Liver (tissue), 9 donors: Measurements from ENCODE around the gene SLC36A1. TPM values are rescaled to one million over a fixed set of nuclear protein-coding genes. Genes with fewer than 3 reads are reported as not detected.
A peak's percentile ranks its signal among the peaks of the same experiment; 100 is the strongest.

Source experiments
- DNase-seq: peaks from one replicate; pipeline ENCODE4 v3.0.0-alpha.2; 2017; ENCODE audit warnings: low spot score
- H3K27ac ChIP-seq, 2 donors: one replicate each; pipeline ENCODE4 v1.7.0; 2013; ENCODE audit warnings: inconsistent platforms in 2 of 2, low read length in 2 of 2, control low read depth in 1 of 2, low read depth in 1 of 2, mild to moderate bottlenecking in 1 of 2
- H3K27me3 ChIP-seq, 4 donors: one replicate each; pipeline versions ENCODE4 v1.6.1 to v1.7.0; 2013; ENCODE audit warnings: low read length in 3 of 4, inconsistent platforms in 1 of 4, mild to moderate bottlenecking in 1 of 4, moderate library complexity in 1 of 4; ENCODE audit not compliant: control insufficient read depth in 4 of 4, insufficient read depth in 4 of 4
- H3K36me3 ChIP-seq, 4 donors: one replicate each; pipeline versions ENCODE4 v1.6.1 to v1.7.0; 2013; ENCODE audit warnings: low read length in 3 of 4, mild to moderate bottlenecking in 3 of 4, low read depth in 1 of 4, moderate library complexity in 1 of 4; ENCODE audit not compliant: control insufficient read depth in 4 of 4, insufficient read depth in 3 of 4
- H3K4me1 ChIP-seq, 4 donors: one replicate each; pipeline versions ENCODE4 v1.6.1 to v1.7.0; 2013; ENCODE audit warnings: low read length in 3 of 4, mild to moderate bottlenecking in 3 of 4, moderate library complexity in 1 of 4; ENCODE audit not compliant: control insufficient read depth in 4 of 4, insufficient read depth in 4 of 4
- H3K4me3 ChIP-seq, 3 donors: one replicate each; pipeline versions ENCODE4 v1.6.1 to v1.7.0; 2013; ENCODE audit warnings: low read length in 3 of 3, control low read depth in 1 of 3, low read depth in 1 of 3, mild to moderate bottlenecking in 1 of 3
- H3K9ac ChIP-seq, 2 donors: one replicate each; pipeline ENCODE4 v1.7.0; 2013; ENCODE audit warnings: low read length in 2 of 2, mild to moderate bottlenecking in 2 of 2, moderate library complexity in 2 of 2, control low read depth in 1 of 2, low read depth in 1 of 2
- H3K9me3 ChIP-seq, 4 donors: one replicate each; pipeline versions ENCODE4 v1.6.1 to v1.7.0; 2013; ENCODE audit warnings: low read length in 3 of 4; ENCODE audit not compliant: control insufficient read depth in 4 of 4
- EGR1 ChIP-seq, 2 donors: IDR thresholded peaks; 2 replicates each; pipeline ENCODE4 v1.6.1; 2016 to 2018; ENCODE audit warnings: antibody characterized with exemption in 2 of 2, low read depth in 2 of 2
- FOXA2 ChIP-seq: IDR thresholded peaks from 2 replicates; pipeline ENCODE4 v1.6.1; 2016; ENCODE audit warnings: antibody characterized with exemption
- GABPA ChIP-seq, 2 donors: IDR thresholded peaks in 1 of 2; conservative IDR thresholded peaks in 1 of 2; 2 replicates each; pipeline ENCODE4 v1.6.1; 2016; ENCODE audit warnings: antibody characterized with exemption in 2 of 2, mild to moderate bottlenecking in 1 of 2, moderate library complexity in 1 of 2
- HNF4A ChIP-seq, 2 donors: conservative IDR thresholded peaks; 2 replicates each; pipeline ENCODE4 v1.6.1; 2016; ENCODE audit warnings: antibody characterized with exemption in 2 of 2, mild to moderate bottlenecking in 2 of 2
- HNF4G ChIP-seq: IDR thresholded peaks from 2 replicates; pipeline ENCODE4 v1.6.1; 2016; ENCODE audit warnings: antibody characterized with exemption
- JUND ChIP-seq, 2 donors: IDR thresholded peaks; 2 replicates each; pipeline ENCODE4 v1.6.1; 2016; ENCODE audit warnings: antibody characterized with exemption in 2 of 2
- NR2F2 ChIP-seq: IDR thresholded peaks from 2 replicates; pipeline ENCODE4 v1.6.1; 2016; ENCODE audit warnings: antibody characterized with exemption
- RAD21 ChIP-seq, 2 donors: IDR thresholded peaks; 2 replicates each; pipeline ENCODE4 v1.6.1; 2016; ENCODE audit warnings: antibody characterized with exemption in 2 of 2, mild to moderate bottlenecking in 2 of 2
- RXRA ChIP-seq, 2 donors: IDR thresholded peaks; 2 replicates each; pipeline ENCODE4 v1.6.1; 2017 to 2018; ENCODE audit warnings: antibody characterized with exemption in 2 of 2, mild to moderate bottlenecking in 1 of 2
- SP1 ChIP-seq: IDR thresholded peaks from 2 replicates; pipeline ENCODE4 v1.6.1; 2018; ENCODE audit warnings: antibody characterized with exemption, mild to moderate bottlenecking
- YY1 ChIP-seq: IDR thresholded peaks from 2 replicates; pipeline ENCODE4 v1.6.1; 2016; ENCODE audit warnings: antibody characterized with exemption, mild to moderate bottlenecking
- WGBS: extraction: QIAGEN DNeasy Blood & Tissue Kit; methylation state at CpG from one replicate; pipeline ENCODE4 v1.1.7; 2013; 5-methylcytosine and 5-hydroxymethylcytosine counted together
- polyA plus RNA-seq, 2 donors: library from polyadenylated mRNA; stranded (reverse) in 1 of 2; unstranded in 1 of 2; fragments of 200-250 nt in 1 of 2; fragments of >200 nt in 1 of 2; fragmentation: Nextera tagmentation in 1 of 2; extraction: Ambion mirVana in 1 of 2; gene quantifications; one replicate each; pipeline versions ENCODE4 v1.2.1 to v1.2.3, GENCODE V29; 2013 to 2015
- total RNA-seq, 2 donors: library from RNA; depleted of rRNA; stranded (reverse); fragments of >200 nt; gene quantifications; one replicate each; pipeline ENCODE4 v1.2.3, GENCODE V29; 2014
- TF ChIP-seq, protein P1 (sequence below): IDR thresholded peaks from 2 replicates; pipeline ENCODE4 v1.6.1; 2016; ENCODE audit warnings: antibody characterized with exemption
- TF ChIP-seq, protein P2 (sequence below): fragments of 150-350 bp; IDR thresholded peaks from 2 replicates; pipeline ENCODE4 v1.5.1; 2017; ENCODE audit warnings: improper control_type of control experiment, low read depth, low read length; ENCODE audit not compliant: missing input control
- TF ChIP-seq, protein P3 (sequence below): IDR thresholded peaks from 2 replicates; pipeline ENCODE4 v1.6.1; 2016; ENCODE audit warnings: antibody characterized with exemption, mild to moderate bottlenecking
- TF ChIP-seq, protein P4 (sequence below): IDR thresholded peaks from 2 replicates; pipeline ENCODE4 v1.6.1; 2016; ENCODE audit warnings: antibody characterized with exemption
- donor health status: healthy.
- donor health status: healthy.
- donor health status: healthy.
- donor health status: healthy.
- donor health status: healthy.

The SLC36A1 gene
- total and polyA plus RNA-seq, 4 donors, result 1.6 to 18.8 (median 3.4) TPM

DNA sequence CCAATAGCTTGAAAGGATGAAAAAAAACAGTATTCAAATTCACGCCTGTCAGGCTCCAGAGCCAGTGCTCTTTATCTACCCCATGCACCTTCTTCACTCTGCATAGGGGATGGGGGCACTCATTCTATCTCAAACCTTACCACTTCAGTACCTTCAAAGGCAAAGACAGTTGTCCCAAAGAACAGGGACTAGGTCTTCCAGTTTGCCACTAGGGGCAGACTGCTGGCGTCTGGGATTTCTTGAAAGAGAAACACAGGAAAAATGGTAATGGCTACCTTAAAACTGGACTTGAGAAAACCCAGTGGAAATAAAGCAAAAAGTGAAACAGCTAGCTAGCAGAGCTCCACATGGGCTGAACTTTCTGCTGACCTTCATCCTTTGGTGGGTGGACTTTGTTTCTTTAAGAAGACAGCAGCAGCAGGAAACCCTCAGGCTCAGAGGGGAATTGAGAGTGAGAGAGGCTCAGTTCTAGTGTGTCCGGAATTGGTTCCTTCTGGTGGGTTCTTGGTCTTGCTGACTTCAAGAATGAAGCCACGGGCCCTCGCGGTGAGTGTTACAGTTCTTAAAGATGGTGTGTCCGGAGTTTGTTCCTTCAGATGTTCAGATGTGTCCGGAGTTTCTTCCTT is 41.0 kb upstream of the SLC36A1 start:
- Histone ChIP-seq H3K9me3 (peaks cover 0 to 3% (median 0%) of the 10 kb centered on the region in 4 donors), H3K4me1 (no peaks in the 10 kb centered on the region), H3K9ac (no peak overlapping the region), H3K27me3 (peaks cover 0 to 2% (median 0%) of the 10 kb centered on the region in 4 donors), H3K27ac (no peak overlapping the region), H3K36me3 (no peaks in the 10 kb centered on the region), H3K4me3 (no peak overlapping the region)
- TF ChIP-seq, protein P1, sequence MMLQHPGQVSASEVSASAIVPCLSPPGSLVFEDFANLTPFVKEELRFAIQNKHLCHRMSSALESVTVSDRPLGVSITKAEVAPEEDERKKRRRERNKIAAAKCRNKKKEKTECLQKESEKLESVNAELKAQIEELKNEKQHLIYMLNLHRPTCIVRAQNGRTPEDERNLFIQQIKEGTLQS, result no peak
- TF ChIP-seq, protein P2, sequence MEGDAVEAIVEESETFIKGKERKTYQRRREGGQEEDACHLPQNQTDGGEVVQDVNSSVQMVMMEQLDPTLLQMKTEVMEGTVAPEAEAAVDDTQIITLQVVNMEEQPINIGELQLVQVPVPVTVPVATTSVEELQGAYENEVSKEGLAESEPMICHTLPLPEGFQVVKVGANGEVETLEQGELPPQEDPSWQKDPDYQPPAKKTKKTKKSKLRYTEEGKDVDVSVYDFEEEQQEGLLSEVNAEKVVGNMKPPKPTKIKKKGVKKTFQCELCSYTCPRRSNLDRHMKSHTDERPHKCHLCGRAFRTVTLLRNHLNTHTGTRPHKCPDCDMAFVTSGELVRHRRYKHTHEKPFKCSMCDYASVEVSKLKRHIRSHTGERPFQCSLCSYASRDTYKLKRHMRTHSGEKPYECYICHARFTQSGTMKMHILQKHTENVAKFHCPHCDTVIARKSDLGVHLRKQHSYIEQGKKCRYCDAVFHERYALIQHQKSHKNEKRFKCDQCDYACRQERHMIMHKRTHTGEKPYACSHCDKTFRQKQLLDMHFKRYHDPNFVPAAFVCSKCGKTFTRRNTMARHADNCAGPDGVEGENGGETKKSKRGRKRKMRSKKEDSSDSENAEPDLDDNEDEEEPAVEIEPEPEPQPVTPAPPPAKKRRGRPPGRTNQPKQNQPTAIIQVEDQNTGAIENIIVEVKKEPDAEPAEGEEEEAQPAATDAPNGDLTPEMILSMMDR, result peak; percentile 26
- TF ChIP-seq SP1, result no peak
- DNase-seq, result no peak
- 78% methylated on average over 8 of the region's 8 CpGs for WGBS

DNA sequence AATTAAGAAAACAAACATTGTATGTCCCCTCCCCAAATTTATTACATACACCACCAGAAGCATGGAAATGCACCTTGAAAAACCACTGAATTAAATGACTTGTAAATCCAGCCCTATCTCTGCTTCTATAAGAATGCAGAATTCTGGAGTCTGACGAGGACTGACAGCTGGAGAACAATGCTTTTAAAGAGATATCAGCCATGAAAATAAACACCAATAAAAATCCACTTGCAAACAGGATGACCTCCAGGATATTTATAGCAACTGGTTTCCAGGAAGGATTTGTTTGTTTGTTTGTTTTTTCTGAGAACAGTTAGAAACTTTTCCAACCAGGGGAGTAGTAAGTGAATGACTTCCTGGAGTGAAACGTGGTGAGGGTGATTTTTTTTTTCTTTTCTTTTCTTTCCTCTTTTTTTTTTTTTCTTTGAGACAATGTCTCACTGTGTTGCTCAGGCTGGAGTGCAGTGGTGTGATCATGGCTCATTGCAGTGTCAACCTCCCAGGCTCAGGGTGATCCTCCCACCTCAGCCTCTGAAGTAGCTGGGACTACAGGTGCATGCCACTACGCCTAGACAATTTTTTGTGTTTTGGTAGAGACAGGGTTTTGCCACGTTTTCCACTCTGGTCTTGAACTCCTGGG is 38.7 kb upstream of the SLC36A1 start:
- Histone ChIP-seq H3K36me3 (no peaks in the 10 kb centered on the region), H3K9me3 (no peaks in the 10 kb centered on the region), H3K27ac (no peak overlapping the region), H3K4me3 (no peak overlapping the region), H3K4me1 (no peaks in the 10 kb centered on the region), H3K9ac (no peak overlapping the region), H3K27me3 (peaks cover 0 to 8% (median 0%) of the 10 kb centered on the region in 4 donors)
- 47% methylated on average over 4 of the region's 4 CpGs for WGBS
- TF ChIP-seq, protein P1, result no peak
- no peak for TF ChIP-seq NR2F2
- TF ChIP-seq, protein P3, sequence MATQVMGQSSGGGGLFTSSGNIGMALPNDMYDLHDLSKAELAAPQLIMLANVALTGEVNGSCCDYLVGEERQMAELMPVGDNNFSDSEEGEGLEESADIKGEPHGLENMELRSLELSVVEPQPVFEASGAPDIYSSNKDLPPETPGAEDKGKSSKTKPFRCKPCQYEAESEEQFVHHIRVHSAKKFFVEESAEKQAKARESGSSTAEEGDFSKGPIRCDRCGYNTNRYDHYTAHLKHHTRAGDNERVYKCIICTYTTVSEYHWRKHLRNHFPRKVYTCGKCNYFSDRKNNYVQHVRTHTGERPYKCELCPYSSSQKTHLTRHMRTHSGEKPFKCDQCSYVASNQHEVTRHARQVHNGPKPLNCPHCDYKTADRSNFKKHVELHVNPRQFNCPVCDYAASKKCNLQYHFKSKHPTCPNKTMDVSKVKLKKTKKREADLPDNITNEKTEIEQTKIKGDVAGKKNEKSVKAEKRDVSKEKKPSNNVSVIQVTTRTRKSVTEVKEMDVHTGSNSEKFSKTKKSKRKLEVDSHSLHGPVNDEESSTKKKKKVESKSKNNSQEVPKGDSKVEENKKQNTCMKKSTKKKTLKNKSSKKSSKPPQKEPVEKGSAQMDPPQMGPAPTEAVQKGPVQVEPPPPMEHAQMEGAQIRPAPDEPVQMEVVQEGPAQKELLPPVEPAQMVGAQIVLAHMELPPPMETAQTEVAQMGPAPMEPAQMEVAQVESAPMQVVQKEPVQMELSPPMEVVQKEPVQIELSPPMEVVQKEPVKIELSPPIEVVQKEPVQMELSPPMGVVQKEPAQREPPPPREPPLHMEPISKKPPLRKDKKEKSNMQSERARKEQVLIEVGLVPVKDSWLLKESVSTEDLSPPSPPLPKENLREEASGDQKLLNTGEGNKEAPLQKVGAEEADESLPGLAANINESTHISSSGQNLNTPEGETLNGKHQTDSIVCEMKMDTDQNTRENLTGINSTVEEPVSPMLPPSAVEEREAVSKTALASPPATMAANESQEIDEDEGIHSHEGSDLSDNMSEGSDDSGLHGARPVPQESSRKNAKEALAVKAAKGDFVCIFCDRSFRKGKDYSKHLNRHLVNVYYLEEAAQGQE, result no peak
- no peak for TF ChIP-seq RXRA (IDR thresholded peaks at IDR 0.05)
- TF ChIP-seq HNF4G, result no peak
- no peak for TF ChIP-seq GABPA (IDR thresholded peaks at IDR 0.05 in 1 of 2, conservative IDR thresholded peaks at IDR 0.05 in 1 of 2)
- TF ChIP-seq, protein P2, result no peak
- no peak for TF ChIP-seq RAD21 (IDR thresholded peaks at IDR 0.05)
- TF ChIP-seq, protein P4, sequence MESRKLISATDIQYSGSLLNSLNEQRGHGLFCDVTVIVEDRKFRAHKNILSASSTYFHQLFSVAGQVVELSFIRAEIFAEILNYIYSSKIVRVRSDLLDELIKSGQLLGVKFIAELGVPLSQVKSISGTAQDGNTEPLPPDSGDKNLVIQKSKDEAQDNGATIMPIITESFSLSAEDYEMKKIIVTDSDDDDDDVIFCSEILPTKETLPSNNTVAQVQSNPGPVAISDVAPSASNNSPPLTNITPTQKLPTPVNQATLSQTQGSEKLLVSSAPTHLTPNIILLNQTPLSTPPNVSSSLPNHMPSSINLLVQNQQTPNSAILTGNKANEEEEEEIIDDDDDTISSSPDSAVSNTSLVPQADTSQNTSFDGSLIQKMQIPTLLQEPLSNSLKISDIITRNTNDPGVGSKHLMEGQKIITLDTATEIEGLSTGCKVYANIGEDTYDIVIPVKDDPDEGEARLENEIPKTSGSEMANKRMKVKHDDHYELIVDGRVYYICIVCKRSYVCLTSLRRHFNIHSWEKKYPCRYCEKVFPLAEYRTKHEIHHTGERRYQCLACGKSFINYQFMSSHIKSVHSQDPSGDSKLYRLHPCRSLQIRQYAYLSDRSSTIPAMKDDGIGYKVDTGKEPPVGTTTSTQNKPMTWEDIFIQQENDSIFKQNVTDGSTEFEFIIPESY, result no peak
- TF ChIP-seq FOXA2, result no peak
- TF ChIP-seq HNF4A (conservative IDR thresholded peaks at IDR 0.05), result no peak
- TF ChIP-seq JUND (IDR thresholded peaks at IDR 0.05), result no peak
- TF ChIP-seq YY1, result no peak
- TF ChIP-seq SP1, result no peak
- no peak for TF ChIP-seq EGR1 (IDR thresholded peaks at IDR 0.05; ENCODE audit: low read depth in 2 of 2)
- DNase-seq, result no peak
